GM19455 (cell line): Measurements from ENCODE around the gene ARHGAP22.
A peak's percentile ranks its signal among the peaks of the same experiment; 100 is the strongest.
"Not testable (repeated sequence)": the region's sequence is repeated elsewhere in the genome, so short reads cannot be mapped to it uniquely, and the experiment has no call there.

ENCODE experiments used
- ATAC-seq: cut with Tn5 transposase; IDR thresholded peaks from one replicate; pipeline ENCODE4 v1.9.1; 2021; ENCODE audit not compliant: unreplicated experiment

The ARHGAP22 gene

DNA sequence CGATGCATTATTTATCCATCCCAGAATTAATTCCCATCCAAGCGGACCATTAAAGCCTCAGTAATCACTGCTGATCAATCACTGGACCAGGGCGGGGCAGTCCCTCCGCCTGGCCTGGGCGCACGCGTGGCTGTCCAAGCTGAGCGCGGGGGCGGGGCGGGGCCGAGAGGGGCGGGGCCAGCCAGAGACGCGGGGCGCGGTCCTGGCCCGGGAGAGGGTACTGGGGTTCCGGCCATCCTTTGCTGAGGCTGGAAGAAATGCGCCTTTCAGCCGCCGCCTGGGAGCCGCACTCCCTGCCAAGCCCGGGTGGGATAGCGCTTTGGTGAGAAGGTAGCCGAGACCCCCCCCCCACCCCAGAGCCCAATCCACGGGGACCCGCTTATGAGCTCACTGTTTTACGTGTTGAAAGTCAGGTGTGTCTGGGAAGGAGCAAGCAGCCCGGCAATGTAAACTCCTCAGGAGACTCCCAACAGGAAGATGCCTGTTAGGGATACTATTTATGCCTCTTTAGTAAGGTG lies at the start of gene ARHGAP22:
Gene ARHGAP22, minus strand, starts transcription at position 83 of the 518 bp plus-strand sequence. CDS start 277 bp downstream, outside the sequence.
- peak; percentile 53 for ATAC-seq

GRCh38 chr10:48653944-48654698 lies 49.2 kb upstream of the ARHGAP22 start:
- ATAC-seq, result no peak

DNA sequence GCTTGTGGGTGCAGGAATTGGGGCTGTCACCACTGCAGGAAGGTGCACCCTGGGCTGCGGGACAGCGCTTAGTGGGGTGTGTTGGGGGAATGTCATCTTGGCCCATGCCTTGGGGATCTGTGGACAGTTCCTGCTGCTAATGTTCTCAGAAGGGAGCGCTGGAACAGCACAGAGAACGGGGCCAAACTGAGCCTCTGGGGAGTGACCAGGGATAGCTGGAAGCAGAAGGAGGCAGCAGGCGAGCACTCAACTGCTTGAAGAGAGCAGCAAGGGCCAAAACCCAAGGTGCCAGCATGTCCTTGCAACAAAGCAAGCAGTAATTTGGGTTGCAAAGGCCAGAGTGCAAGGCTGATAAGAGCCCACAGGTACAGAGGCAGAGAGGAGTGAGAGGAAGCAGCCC lies 48.5 kb upstream of the ARHGAP22 start:
- ATAC-seq, result no peak

DNA sequence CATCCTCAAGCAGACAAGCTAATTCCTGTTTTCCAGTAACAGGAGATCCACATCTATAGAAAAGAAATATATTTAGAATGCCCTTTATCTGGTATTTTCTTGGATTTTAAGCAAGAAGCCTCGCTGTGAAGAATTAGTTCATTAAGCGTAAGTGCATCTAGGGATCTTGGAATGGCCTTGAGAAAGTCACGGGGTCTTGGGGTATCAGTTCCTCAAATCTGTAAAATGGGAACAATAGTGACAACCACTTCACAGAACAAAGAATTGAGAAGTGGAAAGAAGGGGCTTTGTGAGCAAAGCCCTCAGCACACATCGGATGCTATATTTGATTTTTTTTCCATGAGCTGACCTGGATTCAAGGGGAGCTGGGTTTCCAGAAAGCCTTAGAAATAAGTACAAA lies 47.5 kb upstream of the ARHGAP22 start:
- no peak for ATAC-seq

DNA sequence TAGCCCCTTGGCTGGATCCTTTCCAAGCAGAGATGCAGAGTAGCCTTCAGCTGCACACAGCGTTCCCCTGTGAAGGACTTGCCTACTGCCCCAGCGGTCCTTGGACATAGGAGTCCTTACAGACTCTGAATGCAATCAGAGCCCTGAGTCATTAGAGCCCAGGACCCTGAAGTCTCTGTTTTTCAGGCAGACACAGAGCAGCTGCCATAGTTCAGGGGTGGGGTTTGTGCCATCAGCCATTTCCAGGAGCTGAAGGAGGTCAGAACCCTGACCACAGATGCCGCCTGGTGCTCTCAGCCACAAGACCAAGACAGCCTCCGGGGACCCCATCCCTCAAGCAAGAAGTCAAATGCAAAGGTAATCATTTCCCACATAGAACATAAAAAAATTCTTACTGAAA lies 47.0 kb upstream of the ARHGAP22 start:
- ATAC-seq, result no peak

DNA sequence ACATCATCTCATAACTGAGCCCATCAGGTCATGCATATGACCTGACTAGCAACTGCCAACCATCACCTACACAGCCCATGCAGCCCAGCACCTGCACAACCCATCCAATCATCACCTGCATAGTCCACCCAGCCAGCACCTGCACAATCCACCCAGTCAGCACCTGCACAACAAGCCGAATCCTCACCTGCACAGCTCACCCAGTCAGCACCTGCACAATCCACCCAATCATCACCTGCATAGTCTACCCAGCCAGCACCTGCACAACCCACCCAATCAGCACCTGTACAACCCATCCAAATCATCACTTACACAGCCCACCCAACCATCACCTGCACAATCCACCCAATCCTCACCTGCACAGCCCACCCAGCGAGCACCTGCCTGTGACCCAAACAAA lies 46.4 kb upstream of the ARHGAP22 start:
- ATAC-seq, result no peak

- ATAC-seq, result no peak
Observed at GRCh38 chr10:48649349-48649944, 44.6 kb upstream of the ARHGAP22 start.

GRCh38 chr10:48648172-48648942 lies 43.5 kb upstream of the ARHGAP22 start:
- no peak for ATAC-seq

DNA sequence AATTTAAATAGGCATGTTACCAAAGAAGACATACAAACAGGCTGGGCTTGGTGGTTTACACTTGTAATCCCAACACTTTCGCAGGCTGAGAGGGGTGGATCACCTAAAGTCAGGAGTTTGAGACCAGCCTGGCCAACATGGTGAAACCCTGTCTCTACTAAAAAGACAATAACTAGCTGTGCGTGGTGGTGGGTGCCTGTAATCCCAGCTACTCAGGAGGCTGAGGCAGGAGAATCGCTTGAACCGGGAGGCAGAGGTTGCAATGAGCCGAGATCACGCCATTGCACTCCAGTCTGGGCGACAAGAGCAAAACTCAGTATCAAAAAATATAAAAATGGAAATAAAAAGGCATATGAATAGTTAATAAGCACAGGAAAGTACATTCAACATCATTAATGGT lies 42.2 kb upstream of the ARHGAP22 start:
- ATAC-seq, result not testable (repeated sequence)

DNA sequence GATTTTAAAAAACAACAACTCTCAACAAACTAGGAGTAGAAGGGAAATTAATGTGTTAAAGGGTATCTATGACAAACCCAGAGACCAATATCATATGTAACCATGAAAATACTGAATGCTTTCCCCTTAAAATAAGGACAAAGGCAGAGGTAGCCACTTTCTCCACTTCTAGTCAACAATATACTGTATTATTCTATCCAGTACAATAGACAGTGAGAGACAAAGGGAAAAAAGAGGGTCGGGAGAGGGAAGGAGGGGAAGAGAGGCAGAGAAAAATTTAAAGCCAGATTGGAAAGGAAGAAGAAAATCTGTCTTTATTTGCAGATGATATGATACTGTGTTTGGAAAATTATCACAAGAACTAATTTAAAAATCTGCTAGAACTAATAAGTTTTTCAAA lies 40.7 kb upstream of the ARHGAP22 start:
- no peak for ATAC-seq

GRCh38 chr10:48641099-48641690 lies 36.3 kb upstream of the ARHGAP22 start:
- not testable (repeated sequence) for ATAC-seq

DNA sequence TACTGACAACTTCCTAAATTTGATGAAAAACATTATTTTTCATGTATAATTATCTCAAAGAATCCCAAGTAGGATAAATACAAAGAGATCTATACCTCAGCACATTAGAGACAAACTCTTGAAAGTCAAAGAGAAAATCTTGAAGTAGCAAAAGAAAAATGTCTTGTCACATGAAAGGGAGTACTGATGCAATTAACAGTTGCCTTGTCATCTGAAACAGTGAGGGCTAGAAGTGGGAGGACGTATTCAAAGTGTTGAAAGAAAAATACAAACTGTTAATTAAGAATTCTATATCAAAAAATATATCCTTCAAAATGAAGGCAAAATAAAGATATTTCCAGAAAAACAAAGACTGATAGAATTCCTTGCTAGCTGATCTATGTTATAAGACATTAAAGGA lies 35.5 kb upstream of the ARHGAP22 start:
- ATAC-seq, result no peak

GRCh38 chr10:48639632-48640031 lies 34.8 kb upstream of the ARHGAP22 start:
- no peak for ATAC-seq

DNA sequence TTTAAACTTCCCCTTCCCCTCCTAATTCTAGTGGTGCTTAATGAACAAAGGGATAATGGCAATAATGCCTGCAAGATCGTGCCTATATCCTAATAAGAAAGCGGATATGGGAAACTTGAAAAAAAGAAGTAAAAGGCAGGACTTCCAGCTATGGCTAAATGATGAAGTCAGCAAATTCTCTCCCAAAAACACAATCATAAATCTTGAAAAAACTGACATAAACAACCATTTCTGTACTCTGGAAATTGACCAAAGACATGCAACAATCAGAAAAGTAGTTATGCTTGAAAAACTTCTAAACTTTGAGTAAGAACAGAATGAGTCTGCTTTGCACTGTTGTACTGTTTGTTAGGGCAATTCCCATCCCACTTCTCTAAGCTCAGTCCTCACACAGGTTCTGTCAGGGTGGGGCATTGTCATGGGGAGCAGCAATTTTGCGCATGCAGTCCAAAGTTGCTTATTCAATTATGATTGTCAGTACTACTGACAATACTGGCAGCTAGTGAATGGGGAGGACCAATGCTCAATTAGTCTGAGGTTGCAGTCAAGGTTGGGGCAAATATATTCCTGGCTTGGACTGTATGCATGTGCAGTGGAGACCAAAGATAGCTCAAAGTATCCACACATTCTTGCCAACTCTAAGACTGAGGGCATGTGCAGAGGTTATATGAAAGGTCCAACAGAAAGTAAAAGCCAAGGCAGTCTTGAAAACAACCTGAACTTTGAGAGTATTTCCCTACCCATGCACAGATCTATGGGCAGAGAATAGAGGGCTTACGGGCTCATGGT lies 34.1 kb upstream of the ARHGAP22 start:
- no peak for ATAC-seq

DNA sequence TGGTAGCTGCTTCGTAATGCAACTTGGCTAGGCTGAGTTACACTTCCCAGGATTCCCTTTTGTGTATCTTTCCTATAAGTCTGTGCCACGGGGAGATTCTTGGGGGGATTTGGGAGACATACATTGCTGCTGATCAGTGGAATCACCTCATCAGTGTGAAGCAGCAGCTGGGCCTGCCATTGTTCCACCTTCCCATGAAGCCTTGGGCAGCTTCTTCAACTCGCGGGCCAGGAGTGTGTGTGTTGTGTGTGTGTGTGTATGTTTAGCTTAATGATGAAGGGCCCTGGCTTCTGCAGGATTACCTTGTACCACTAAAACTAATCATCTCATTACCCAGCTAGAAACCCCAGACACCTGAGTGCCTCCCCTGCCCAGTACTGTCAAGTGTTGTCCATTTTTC lies 33.3 kb upstream of the ARHGAP22 start:
- ATAC-seq, result no peak

GRCh38 chr10:48636901-48637300 lies 32.0 kb upstream of the ARHGAP22 start:
- ATAC-seq, result no peak

- no peak for ATAC-seq
Observed at GRCh38 chr10:48636231-48636630, 31.4 kb upstream of the ARHGAP22 start.

DNA sequence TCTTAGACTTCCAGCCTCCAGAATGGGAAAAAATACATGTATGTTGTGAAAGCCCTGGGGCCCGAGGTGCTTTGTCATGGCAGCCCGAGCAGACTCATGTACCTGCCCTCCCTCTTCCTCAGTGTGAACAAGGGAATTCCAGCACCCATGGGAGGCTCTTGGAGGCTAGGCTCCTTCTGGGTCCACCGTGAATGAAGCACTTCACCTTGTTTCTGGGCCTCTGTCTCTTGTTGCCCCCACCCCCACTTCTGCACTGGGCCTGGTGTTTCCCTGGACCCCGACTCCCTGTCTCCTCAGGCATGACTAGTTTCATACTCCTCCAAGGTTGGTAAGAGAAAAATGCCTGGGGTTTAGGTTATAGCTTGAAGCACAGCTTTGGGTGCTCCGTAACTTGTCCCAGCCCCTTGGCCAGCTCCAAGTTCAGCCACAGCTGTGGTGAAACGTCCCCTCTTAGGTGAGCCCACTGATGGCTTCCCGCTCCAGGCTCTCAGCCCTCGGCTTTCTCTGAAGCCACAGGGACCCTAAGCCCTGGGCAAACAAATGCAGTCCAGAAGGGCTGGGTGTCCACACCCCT lies 30.2 kb upstream of the ARHGAP22 start:
- no peak for ATAC-seq

- ATAC-seq, result peak; percentile 81
Observed at GRCh38 chr10:48634198-48634983, 29.5 kb upstream of the ARHGAP22 start.
